Measurements from ENCODE around the gene CEP170. TPM values are rescaled to one million over a fixed set of nuclear protein-coding genes. Genes with fewer than 3 reads are reported as not detected.

The CEP170 gene
- total RNA-seq, 4 donors from 2014 or later = 41.6 to 81.5 (median 56.1) TPM

- no peak for DNase-seq (ENCODE audit: low spot score)
These were observed 13.8 kb upstream of the CEP170 start for GRCh38 chr1:243268751-243269460.

GRCh38 chr1:243267914-243268653 is 13.0 kb upstream of the CEP170 start:
- peak; percentile 83 for ATAC-seq (ENCODE audit: low FRiP score)
- TF ChIP-seq CTCF (IDR thresholded peaks at IDR 0.05) = no peak
- DNase-seq (ENCODE audit: low spot score) = no peak

More at GRCh38 chr1:243268751-243269460, 13.8 kb upstream of the CEP170 start:
- TF ChIP-seq CTCF (IDR thresholded peaks at IDR 0.05) = no peak
- peak; percentile 21 for ATAC-seq (ENCODE audit: low FRiP score)

- DNase-seq (ENCODE audit: low spot score) (no peak), ATAC-seq (ENCODE audit: low FRiP score) (peak; percentile 29)
- no peak for TF ChIP-seq CTCF (IDR thresholded peaks at IDR 0.05)
These were observed 12.4 kb upstream of the CEP170 start for GRCh38 chr1:243267471-243267880.

GRCh38 chr1:243266231-243266630 is 11.2 kb upstream of the CEP170 start:
- TF ChIP-seq CTCF (IDR thresholded peaks at IDR 0.05) = no peak
- DNase-seq (ENCODE audit: low spot score) (no peak), ATAC-seq (ENCODE audit: low FRiP score) (no peak)

GRCh38 chr1:243264717-243265116 is 9.6 kb upstream of the CEP170 start:
- DNase-seq (ENCODE audit: low spot score) (no peak), ATAC-seq (ENCODE audit: low FRiP score) (no peak)
- no peak for TF ChIP-seq CTCF (IDR thresholded peaks at IDR 0.05)

GRCh38 chr1:243261390-243261789 is 6.3 kb upstream of the CEP170 start:
- no peak for DNase-seq (ENCODE audit: low spot score)
- ATAC-seq (ENCODE audit: low FRiP score) = no peak
- no peak for TF ChIP-seq CTCF (IDR thresholded peaks at IDR 0.05)
